ENCODE results near the gene SORBS1. TPM values are rescaled to one million over a fixed set of nuclear protein-coding genes. Genes with fewer than 3 reads are reported as not detected.

Gene SORBS1
- total RNA-seq, 2 donors from 2014 or later: 56.8 to 79.1 TPM

DNA sequence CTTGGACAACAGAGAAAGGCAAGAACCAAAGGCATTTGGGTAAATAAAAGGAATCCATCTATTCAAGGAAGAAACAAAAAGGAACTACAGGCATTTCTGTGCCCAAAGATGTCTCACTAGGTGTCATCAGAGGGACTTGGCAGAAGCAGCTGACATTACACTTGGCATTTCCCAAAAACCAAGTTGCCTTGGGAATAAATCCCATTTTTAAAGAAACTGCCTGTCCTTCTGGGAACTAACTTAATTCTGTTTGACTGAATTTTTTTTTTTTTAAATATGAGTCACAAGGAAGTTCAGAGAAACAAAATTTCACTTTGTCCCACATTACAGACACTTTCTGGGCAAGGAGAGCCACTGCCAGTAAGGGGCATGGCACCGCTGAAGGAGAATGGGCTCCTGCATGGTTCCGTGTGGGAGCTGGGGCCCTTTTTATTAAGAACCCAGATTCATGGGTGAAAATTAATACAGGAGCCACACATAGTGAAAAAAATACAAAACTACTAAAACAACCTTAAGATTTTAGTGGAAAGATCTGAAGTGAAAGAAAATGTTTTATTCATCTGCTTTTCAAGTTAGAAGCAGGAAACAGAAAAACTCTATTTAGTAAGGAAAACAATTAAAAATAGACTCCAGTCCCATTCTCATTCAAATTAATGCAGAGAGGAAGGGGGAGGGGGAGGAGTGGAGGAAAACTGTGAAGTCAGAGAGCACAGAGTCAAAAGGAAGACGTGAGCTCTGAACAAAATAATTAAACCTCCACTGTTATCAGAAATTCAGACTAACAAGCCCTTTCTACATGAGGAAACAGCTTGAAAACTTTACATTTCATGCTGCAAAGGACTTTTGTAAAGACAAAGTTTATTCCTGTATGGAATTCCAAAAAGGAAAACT, 151.9 kb downstream of the SORBS1 start:
- peak overlapping the region in 3 of 4 donors; percentile 3 to 70 (median 52) for H3K27ac ChIP-seq
- no peaks in the 10 kb centered on the region for H3K9me3 ChIP-seq
- H3K27me3 ChIP-seq: no peaks in the 10 kb centered on the region
- DNase-seq: no peak
- TF ChIP-seq, protein P1, sequence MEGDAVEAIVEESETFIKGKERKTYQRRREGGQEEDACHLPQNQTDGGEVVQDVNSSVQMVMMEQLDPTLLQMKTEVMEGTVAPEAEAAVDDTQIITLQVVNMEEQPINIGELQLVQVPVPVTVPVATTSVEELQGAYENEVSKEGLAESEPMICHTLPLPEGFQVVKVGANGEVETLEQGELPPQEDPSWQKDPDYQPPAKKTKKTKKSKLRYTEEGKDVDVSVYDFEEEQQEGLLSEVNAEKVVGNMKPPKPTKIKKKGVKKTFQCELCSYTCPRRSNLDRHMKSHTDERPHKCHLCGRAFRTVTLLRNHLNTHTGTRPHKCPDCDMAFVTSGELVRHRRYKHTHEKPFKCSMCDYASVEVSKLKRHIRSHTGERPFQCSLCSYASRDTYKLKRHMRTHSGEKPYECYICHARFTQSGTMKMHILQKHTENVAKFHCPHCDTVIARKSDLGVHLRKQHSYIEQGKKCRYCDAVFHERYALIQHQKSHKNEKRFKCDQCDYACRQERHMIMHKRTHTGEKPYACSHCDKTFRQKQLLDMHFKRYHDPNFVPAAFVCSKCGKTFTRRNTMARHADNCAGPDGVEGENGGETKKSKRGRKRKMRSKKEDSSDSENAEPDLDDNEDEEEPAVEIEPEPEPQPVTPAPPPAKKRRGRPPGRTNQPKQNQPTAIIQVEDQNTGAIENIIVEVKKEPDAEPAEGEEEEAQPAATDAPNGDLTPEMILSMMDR (IDR thresholded peaks at IDR 0.05): no peak
- no peak for TF ChIP-seq POLR2A (IDR thresholded peaks at IDR 0.05)
- ATAC-seq: peak; percentile 54
- intact Hi-C loops (cut with DNase I): no loop called here
- peaks cover 47% of the 10 kb centered on the region for H3K4me1 ChIP-seq
- H3K4me3 ChIP-seq: no peak overlapping the region
- 63 to 70% methylated on average over 3 of the region's 3 CpGs for WGBS, 2 donors
- H3K36me3 ChIP-seq (replicated peaks in 1 of 2; ENCODE audit: insufficient read depth in 1 of 2, low read depth in 2 of 2): no peaks in the 10 kb centered on the region

DNA sequence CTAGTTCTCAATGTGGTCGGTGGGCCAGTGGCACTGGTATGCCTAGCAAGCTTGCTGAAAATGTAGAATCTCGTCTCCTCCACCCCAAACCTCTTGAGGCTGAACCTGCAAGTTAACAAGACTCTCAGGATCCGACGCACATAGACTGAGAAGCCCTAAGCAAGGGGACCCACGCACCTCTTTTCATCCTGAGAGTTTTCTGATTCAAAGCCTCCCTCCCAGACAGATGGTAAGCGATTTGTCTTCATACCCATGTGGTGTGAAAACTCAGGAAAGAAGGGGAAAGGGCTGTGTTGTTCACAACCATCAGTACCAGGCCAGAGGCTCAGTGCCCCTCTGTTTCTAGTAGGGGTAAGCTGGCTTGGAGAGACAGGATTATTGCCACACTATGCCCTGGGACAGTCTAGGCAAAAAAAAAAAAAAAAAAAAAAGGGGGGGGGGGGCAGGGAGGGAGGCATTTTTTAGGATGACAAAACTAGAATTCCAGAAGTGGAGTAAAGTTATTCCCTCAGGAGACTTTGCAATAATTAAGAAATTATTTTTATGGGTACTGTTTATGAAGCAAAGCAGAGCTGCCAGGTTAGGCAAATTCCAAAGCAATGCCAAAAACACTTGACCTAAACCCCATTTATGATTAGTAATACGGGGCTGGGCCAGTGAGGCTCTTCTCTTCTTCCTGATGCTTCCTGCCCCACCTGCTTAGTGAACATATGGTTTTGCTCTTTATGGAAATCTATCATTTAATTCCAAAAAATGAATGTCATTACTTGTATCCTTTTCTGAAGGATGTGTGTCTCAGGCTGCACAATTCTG, 152.8 kb downstream of the SORBS1 start:
- DNase-seq (no peak), ATAC-seq (no peak)
- H3K9me3 ChIP-seq: no peaks in the 10 kb centered on the region
- WGBS, 2 donors: 85 to 91% methylated on average over 7 of the region's 7 CpGs
- H3K36me3 ChIP-seq (replicated peaks in 1 of 2; ENCODE audit: insufficient read depth in 1 of 2, low read depth in 2 of 2): no peaks in the 10 kb centered on the region
- H3K4me1 ChIP-seq: peaks cover 43% of the 10 kb centered on the region
- no peak overlapping the region for H3K4me3 ChIP-seq
- intact Hi-C loops (cut with DNase I): no loop called here
- peak overlapping the region in 3 of 4 donors; percentile 3 to 70 (median 52) for H3K27ac ChIP-seq
- TF ChIP-seq, protein P1 (IDR thresholded peaks at IDR 0.05): no peak
- TF ChIP-seq POLR2A (IDR thresholded peaks at IDR 0.05): no peak
- no peaks in the 10 kb centered on the region for H3K27me3 ChIP-seq

DNA sequence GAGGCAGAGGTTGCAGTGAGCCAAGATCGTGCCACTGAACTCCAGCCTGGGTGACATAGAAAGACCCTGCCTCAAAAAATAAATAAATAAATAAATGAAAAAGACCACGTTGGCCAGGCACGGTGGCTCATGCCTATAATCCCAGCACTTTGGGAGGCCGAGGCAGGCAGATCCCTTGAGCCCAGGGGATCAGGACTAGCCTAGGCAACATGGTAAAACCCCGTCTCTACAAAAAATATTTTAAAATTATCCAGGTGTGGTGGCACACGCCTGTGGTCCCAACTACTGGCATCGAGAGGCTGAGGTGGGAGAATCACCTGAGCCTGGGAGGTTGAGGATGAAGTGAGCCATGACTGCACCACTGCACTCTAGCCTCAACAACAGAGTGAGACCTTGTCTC, 153.6 kb downstream of the SORBS1 start:
- Histone ChIP-seq H3K4me1 (peaks cover 43% of the 10 kb centered on the region), H3K27ac (peak overlapping the region in 2 of 4 donors; percentile 43 to 52)
- ATAC-seq: no peak

DNA sequence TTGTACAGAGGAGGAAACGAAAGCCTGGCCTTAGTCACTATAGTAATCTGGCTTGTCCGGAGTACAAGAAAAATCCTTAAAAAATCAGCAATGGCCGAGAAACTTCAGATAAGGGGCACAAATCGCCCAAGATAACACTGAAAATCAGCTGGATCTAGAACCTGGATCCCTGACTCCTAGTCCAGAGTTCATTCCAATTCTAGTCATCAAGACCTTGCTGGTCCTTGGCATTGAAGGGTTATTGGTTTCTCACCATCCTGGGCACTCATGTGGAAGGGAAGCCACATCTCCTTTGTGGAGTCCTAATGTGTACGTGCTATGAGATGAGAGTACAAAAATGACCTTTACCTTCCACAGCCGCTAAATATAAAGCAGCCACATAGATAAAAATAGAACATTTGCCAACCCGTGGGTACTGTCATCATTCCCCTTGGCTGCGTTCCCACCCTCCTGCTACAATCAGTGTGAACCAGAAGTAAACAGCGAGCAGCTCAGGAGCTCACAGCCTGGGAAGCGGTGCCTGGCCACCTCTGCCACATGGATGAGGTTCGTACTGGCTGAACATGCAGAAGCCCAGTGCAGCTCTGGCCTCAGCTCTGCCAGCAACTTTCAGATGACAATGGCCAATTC, 154.4 kb downstream of the SORBS1 start:
- Histone ChIP-seq H3K9me3 (no peaks in the 10 kb centered on the region), H3K27me3 (no peaks in the 10 kb centered on the region), H3K4me1 (peaks cover 43% of the 10 kb centered on the region), H3K27ac (peak overlapping the region; percentile 22 to 52 (median 42)), H3K36me3 (replicated peaks in 1 of 2; ENCODE audit: insufficient read depth in 1 of 2, low read depth in 2 of 2) (no peaks in the 10 kb centered on the region), H3K4me3 (no peak overlapping the region)
- WGBS, 2 donors: 18 to 26% methylated on average over 10 to 11 of the region's 11 CpGs
- TF ChIP-seq, protein P1 (IDR thresholded peaks at IDR 0.05): no peak
- TF ChIP-seq POLR2A (IDR thresholded peaks at IDR 0.05): no peak
- intact Hi-C loops (cut with DNase I): no loop called here
- peak; percentile 87 to 96 (median 94) for DNase-seq
- ATAC-seq: peak; percentile 88

More for the DNA sequence above, 153.6 kb downstream of the SORBS1 start:
- Histone ChIP-seq H3K27me3 (no peaks in the 10 kb centered on the region), H3K4me3 (no peak overlapping the region), H3K36me3 (replicated peaks in 1 of 2; ENCODE audit: insufficient read depth in 1 of 2, low read depth in 2 of 2) (no peaks in the 10 kb centered on the region), H3K9me3 (no peaks in the 10 kb centered on the region)
- intact Hi-C loops (cut with DNase I): no loop called here
- TF ChIP-seq, protein P1 (IDR thresholded peaks at IDR 0.05): no peak
- TF ChIP-seq POLR2A (IDR thresholded peaks at IDR 0.05): no peak
- no peak for DNase-seq
- 91 to 93% methylated on average over 7 of the region's 7 CpGs for WGBS, 2 donors

Measured in body of pancreas (tissue), 4 donors.